Mesothelial cell of epicardium (in vitro differentiated cells): ENCODE measurements around the gene LAMB3. TPM values are rescaled to one million over a fixed set of nuclear protein-coding genes. Genes with fewer than 3 reads are reported as not detected.

Experiments
- DNase-seq, 2 experiments: peaks; one replicate each; pipeline ENCODE4 v3.0.0; 2021; ENCODE audit warnings: low spot score in 2 of 2; ENCODE audit not compliant: unreplicated experiment in 2 of 2
- H3K27ac Mint-ChIP-seq: 2 replicates; pipeline ENCODE4 v1.8.0; 2021; ENCODE audit warnings: mixed read lengths
- H3K27me3 Mint-ChIP-seq: 2 replicates; pipeline ENCODE4 v1.8.0; 2021; ENCODE audit warnings: low read depth, mixed read lengths
- H3K36me3 Mint-ChIP-seq: 2 replicates; pipeline ENCODE4 v1.8.0; 2021; ENCODE audit warnings: mixed read lengths
- H3K4me1 Mint-ChIP-seq: 2 replicates; pipeline ENCODE4 v1.8.0; 2021; ENCODE audit warnings: mixed read lengths
- H3K4me3 Mint-ChIP-seq: 2 replicates; pipeline ENCODE4 v1.8.0; 2021; ENCODE audit warnings: mild to moderate bottlenecking, moderate library complexity, mixed read lengths
- H3K9me3 Mint-ChIP-seq: 2 replicates; pipeline ENCODE4 v1.8.0; 2021; ENCODE audit warnings: mixed read lengths
- CTCF ChIP-seq: fragments of 200-600 bp; sonication (generic); IDR thresholded peaks from one replicate; pipeline ENCODE4 v1.5.0; 2021; ENCODE audit warnings: antibody characterized with exemption; ENCODE audit not compliant: unreplicated experiment
- total RNA-seq: library from RNA; stranded (reverse); gene quantifications from 3 replicates; pipeline ENCODE4 v1.2.1, GENCODE V29; 2021

Gene LAMB3
- total RNA-seq, 1 donor from 2014 or later, result 34.7 TPM

DNA sequence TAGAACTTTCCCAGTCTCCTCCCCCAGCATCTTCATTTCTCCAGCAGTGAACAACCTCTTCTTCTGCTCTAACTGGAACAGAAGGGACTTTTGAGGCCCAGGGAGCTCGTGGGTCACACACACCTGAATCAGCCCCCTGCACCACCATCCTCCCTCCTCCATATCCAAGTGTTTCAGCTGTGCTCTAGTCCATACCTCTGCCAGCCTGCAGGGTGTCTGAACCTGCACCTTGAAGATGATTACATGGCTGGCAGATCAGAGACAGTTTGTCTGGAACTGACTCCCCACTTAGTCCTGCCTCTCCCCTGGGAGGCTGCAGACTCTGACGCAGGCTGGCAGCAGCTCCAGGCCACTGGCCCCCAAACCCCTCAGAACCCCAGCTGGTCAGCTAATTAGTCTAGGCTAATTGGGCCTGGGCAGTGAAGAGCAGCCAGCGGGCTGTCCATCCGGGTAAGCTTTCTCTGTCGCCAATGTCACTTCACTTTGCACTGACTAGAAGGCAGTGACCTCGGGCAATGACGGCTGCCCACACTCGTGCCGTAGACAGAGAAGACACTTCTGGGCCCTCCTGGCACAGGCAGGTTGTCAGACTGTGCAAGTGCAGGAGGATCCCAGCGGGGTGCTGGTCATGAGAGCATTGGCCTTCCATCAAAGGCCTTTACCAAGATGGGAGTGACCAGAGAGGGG, 56.5 kb downstream of the LAMB3 start:
- Mint-ChIP-seq H3K4me3 (no peak overlapping the region), H3K27me3 (peaks cover 4% of the 10 kb centered on the region)
- no peak for TF ChIP-seq CTCF

DNA sequence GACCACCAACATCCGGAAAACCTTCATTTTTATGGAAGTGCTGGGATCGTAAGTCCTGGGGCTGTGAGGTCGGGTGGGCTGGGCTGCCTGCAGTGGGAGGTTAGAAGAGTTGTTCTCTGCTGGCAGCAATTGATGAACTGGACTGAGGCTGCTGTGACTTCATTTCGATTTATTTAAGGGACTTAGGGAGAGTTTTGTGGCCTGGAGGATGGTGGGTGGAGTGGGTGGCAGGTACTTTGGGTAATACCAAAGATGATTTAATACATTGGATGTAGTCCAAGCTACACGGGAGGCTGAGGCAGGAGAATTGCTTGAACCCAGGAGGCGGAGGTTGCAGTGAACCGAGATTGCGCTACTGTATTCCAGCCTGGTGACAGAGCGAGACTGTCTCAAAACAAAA, 57.2 kb downstream of the LAMB3 start:
- Mint-ChIP-seq H3K4me1 (peaks cover 3% of the 10 kb centered on the region), H3K27me3 (peaks cover 4% of the 10 kb centered on the region), H3K4me3 (no peak overlapping the region), H3K9me3 (no peaks in the 10 kb centered on the region), H3K27ac (no peak overlapping the region), H3K36me3 (no peaks in the 10 kb centered on the region)
- TF ChIP-seq CTCF, result no peak
- DNase-seq, result no peak

More for the DNA sequence above, 56.5 kb downstream of the LAMB3 start:
- no peak for DNase-seq
- Mint-ChIP-seq H3K4me1 (peaks cover 3% of the 10 kb centered on the region), H3K9me3 (no peaks in the 10 kb centered on the region), H3K27ac (no peak overlapping the region), H3K36me3 (no peaks in the 10 kb centered on the region)

DNA sequence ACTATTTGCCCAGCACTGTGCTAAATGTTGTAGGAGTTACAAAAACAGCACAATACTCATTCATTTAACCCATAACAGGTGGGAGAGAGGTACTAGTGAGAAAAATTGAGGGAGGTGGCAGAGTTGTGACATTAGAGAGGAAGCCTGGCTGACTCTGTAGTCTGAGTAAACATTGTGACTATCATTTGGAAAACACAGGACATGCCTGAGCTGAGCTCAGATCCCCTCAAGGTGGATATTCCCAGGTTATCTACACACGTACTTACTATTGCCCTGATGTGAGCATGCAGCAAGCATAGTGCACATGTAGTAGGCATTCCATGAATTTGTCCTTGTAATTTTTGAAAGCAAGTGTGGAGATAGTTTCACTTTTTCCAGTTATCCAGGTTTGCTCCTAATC, 57.8 kb downstream of the LAMB3 start:
- no peaks in the 10 kb centered on the region for H3K36me3 Mint-ChIP-seq
- H3K4me3 Mint-ChIP-seq, result no peak overlapping the region
- TF ChIP-seq CTCF, result no peak
- H3K27me3 Mint-ChIP-seq, result peaks cover 4% of the 10 kb centered on the region
- H3K27ac Mint-ChIP-seq, result no peak overlapping the region
- no peak for DNase-seq
- no peaks in the 10 kb centered on the region for H3K9me3 Mint-ChIP-seq
- peaks cover 3% of the 10 kb centered on the region for H3K4me1 Mint-ChIP-seq

GRCh38 chr1:209593747-209594146, 58.5 kb downstream of the LAMB3 start:
- TF ChIP-seq CTCF, result no peak
- H3K27me3 Mint-ChIP-seq, result peaks cover 2% of the 10 kb centered on the region

GRCh38 chr1:209590405-209590804, 61.8 kb downstream of the LAMB3 start:
- Mint-ChIP-seq H3K36me3 (no peaks in the 10 kb centered on the region), H3K4me1 (peaks cover 3% of the 10 kb centered on the region), H3K27ac (no peak overlapping the region), H3K4me3 (no peak overlapping the region), H3K9me3 (no peaks in the 10 kb centered on the region), H3K27me3 (peaks cover 2% of the 10 kb centered on the region)
- TF ChIP-seq CTCF, result no peak
- no peak for DNase-seq

More at GRCh38 chr1:209593747-209594146, 58.5 kb downstream of the LAMB3 start:
- H3K4me1 Mint-ChIP-seq, result peaks cover 3% of the 10 kb centered on the region
- no peak overlapping the region for H3K4me3 Mint-ChIP-seq
- no peak for DNase-seq
- no peaks in the 10 kb centered on the region for H3K36me3 Mint-ChIP-seq
- H3K27ac Mint-ChIP-seq, result no peak overlapping the region
- no peaks in the 10 kb centered on the region for H3K9me3 Mint-ChIP-seq
